ENCODE measurements around the gene DUS4L. TPM values are rescaled to one million over a fixed set of nuclear protein-coding genes. Genes with fewer than 3 reads are reported as not detected.

The DUS4L gene
- total RNA-seq, 1 experiment from 2014 or later: 14.8 TPM

GRCh38 chr7:107579885-107580715, 16.3 kb downstream of the DUS4L start, which contains the start of gene BCAP29:
Gene BCAP29 (plus strand): TSS chr7:107580246. CDS start chr7:107580773, 527 bp downstream.
- DNase-seq (ENCODE audit: low spot score): peak; percentile 60

- DNase-seq (ENCODE audit: low spot score): no peak
Measured at GRCh38 chr7:107580716-107581383, 17.1 kb downstream of the DUS4L start.

GRCh38 chr7:107581387-107582013, 17.7 kb downstream of the DUS4L start:
- no peak for DNase-seq (ENCODE audit: low spot score)

- no peak for DNase-seq (ENCODE audit: low spot score)
Measured at GRCh38 chr7:107582875-107583274, 19.1 kb downstream of the DUS4L start.

GRCh38 chr7:107584716-107585115, 20.9 kb downstream of the DUS4L start:
- DNase-seq (ENCODE audit: low spot score): no peak

GRCh38 chr7:107588529-107589130, 24.9 kb downstream of the DUS4L start:
- DNase-seq (ENCODE audit: low spot score): no peak

- no peak for DNase-seq (ENCODE audit: low spot score)
Measured at GRCh38 chr7:107591421-107591820, 27.6 kb downstream of the DUS4L start.

- DNase-seq (ENCODE audit: low spot score): no peak
Measured at GRCh38 chr7:107592361-107593024, 28.7 kb downstream of the DUS4L start.

GRCh38 chr7:107593025-107593410, 29.2 kb downstream of the DUS4L start:
- no peak for DNase-seq (ENCODE audit: low spot score)

GRCh38 chr7:107594961-107595737, 31.4 kb downstream of the DUS4L start:
- DNase-seq (ENCODE audit: low spot score): peak; percentile 13

GRCh38 chr7:107596881-107597581, 33.3 kb downstream of the DUS4L start:
- no peak for DNase-seq (ENCODE audit: low spot score)

GRCh38 chr7:107597582-107597916, 33.8 kb downstream of the DUS4L start:
- DNase-seq (ENCODE audit: low spot score): no peak

- no peak for DNase-seq (ENCODE audit: low spot score)
Measured at GRCh38 chr7:107597953-107598352, 34.2 kb downstream of the DUS4L start.

- no peak for DNase-seq (ENCODE audit: low spot score)
Measured at GRCh38 chr7:107599262-107599661, 35.5 kb downstream of the DUS4L start.

- no peak for DNase-seq (ENCODE audit: low spot score)
Measured at GRCh38 chr7:107600816-107601215, 37.0 kb downstream of the DUS4L start.

GRCh38 chr7:107605218-107605815, 41.5 kb downstream of the DUS4L start:
- no peak for DNase-seq (ENCODE audit: low spot score)

GRCh38 chr7:107606303-107606702, 42.5 kb downstream of the DUS4L start:
- DNase-seq (ENCODE audit: low spot score): no peak

- DNase-seq (ENCODE audit: low spot score): no peak
Measured at GRCh38 chr7:107609811-107610261, 46.1 kb downstream of the DUS4L start.

- no peak for DNase-seq (ENCODE audit: low spot score)
Measured at GRCh38 chr7:107610323-107610722, 46.6 kb downstream of the DUS4L start.

GRCh38 chr7:107613439-107613838, 49.7 kb downstream of the DUS4L start:
- no peak for DNase-seq (ENCODE audit: low spot score)
